PFSK-1 (cell line): Measurements from ENCODE around the gene RGL3.

Experiments
- FOXP2 ChIP-seq: optimal IDR thresholded peaks from 2 replicates; pipeline ENCODE3; 2011; ENCODE audit warnings: borderline replicate concordance, control low read depth, inconsistent platforms; ENCODE audit not compliant: insufficient read depth; ENCODE audit errors: extremely low read length, extremely low read depth
- POLR2AphosphoS5 ChIP-seq: IDR thresholded peaks from 2 replicates; pipeline ENCODE4 v1.6.1; 2012; ENCODE audit warnings: low read depth, mild to moderate bottlenecking, control low read depth, low read length, moderate library complexity
- REST ChIP-seq, 2 experiments: IDR thresholded peaks; 2 replicates each; pipeline versions ENCODE4 v1.6.1 to v1.8.0; 2011 to 2012; ENCODE audit warnings: low read depth in 2 of 2, low read length in 2 of 2, control low read depth in 1 of 2, inconsistent platforms in 1 of 2, mild to moderate bottlenecking in 1 of 2, moderate library complexity in 1 of 2; ENCODE audit not compliant: insufficient read depth in 1 of 2
- SIN3A ChIP-seq: IDR thresholded peaks from 2 replicates; pipeline ENCODE4 v1.6.1; 2012; ENCODE audit warnings: mild to moderate bottlenecking, low read length, moderate library complexity, borderline replicate concordance; ENCODE audit not compliant: insufficient read depth
- TAF1 ChIP-seq: IDR thresholded peaks from 2 replicates; pipeline ENCODE4 v1.6.1; 2012; ENCODE audit warnings: low read length, control low read depth, borderline replicate concordance; ENCODE audit not compliant: insufficient read depth

The RGL3 gene

GRCh38 chr19:11361771-11362731, 57.1 kb downstream of the RGL3 start:
- TF ChIP-seq TAF1 (no peak), SIN3A (no peak), REST (IDR thresholded peaks at IDR 0.05; ENCODE audit: insufficient read depth in 1 of 2, low read depth in 2 of 2, low read length in 2 of 2) (no peak), POLR2AphosphoS5 (no peak), FOXP2 (no peak)

- TF ChIP-seq REST (IDR thresholded peaks at IDR 0.05; ENCODE audit: insufficient read depth in 1 of 2, low read depth in 2 of 2, low read length in 2 of 2) (peak in 1 of 2 experiments; percentile 77; a peak in 2 of 4 replicates), SIN3A (no peak)
Observed at GRCh38 chr19:11361037-11361770, 57.9 kb downstream of the RGL3 start.

GRCh38 chr19:11359421-11359820, 59.7 kb downstream of the RGL3 start:
- TF ChIP-seq POLR2AphosphoS5 = no peak
- no peak for TF ChIP-seq TAF1
- no peak for TF ChIP-seq REST (IDR thresholded peaks at IDR 0.05; ENCODE audit: insufficient read depth in 1 of 2, low read depth in 2 of 2, low read length in 2 of 2)
- TF ChIP-seq FOXP2 = no peak
- no peak for TF ChIP-seq SIN3A

GRCh38 chr19:11356676-11357550, 62.2 kb downstream of the RGL3 start:
- TF ChIP-seq FOXP2 (no peak), REST (IDR thresholded peaks at IDR 0.05; ENCODE audit: insufficient read depth in 1 of 2, low read depth in 2 of 2, low read length in 2 of 2) (no peak), SIN3A (no peak), POLR2AphosphoS5 (no peak)
